HepG2 (cell line): ENCODE results near the gene CDT1. TPM values are rescaled to one million over a fixed set of nuclear protein-coding genes. Genes with fewer than 3 reads are reported as not detected.

Source experiments
- ATAC-seq: fragments of 200-7000 bp; cut with Tn5 transposase; 3 replicates; pipeline ENCODE4 v1.9.1; 2020; ENCODE audit warnings: mild to moderate bottlenecking, moderate library complexity
- BruUV-seq: library from RNA; stranded (reverse); fragments of 400-500 nt; replicated peaks from 2 replicates; lab custom pipeline; 2021; lab: Mats Ljungman, UMichigan
- CTCF ChIA-PET: fragments of 300-600 bp; formaldehyde crosslinking; extraction: SDS; loops from one replicate; lab custom pipeline; 2021; ENCODE audit warnings: low total read pairs, inconsistent platforms, low intra/inter-chr PET ratio; lab: Yijun Ruan, JAX
- POLR2A ChIA-PET: fragments of 350-600 bp; sonication (Branson Sonifier 250); formaldehyde crosslinking; loops from one replicate; lab custom pipeline; 2020; ENCODE audit warnings: antibody characterized with exemption, inconsistent platforms; lab: Yijun Ruan, JAX
- DNase-seq: peaks from one replicate; pipeline ENCODE4 v3.0.0-alpha.2; 2015; ENCODE audit warnings: low spot score
- FAIRE-seq: peaks from 3 replicates; lab custom pipeline; 2011; peaks lifted over from hg19 to GRCh38; lab: Jason Lieb, UNC
- H2AFZ ChIP-seq: one replicate; pipeline ENCODE4 v1.6.1; 2011; ENCODE audit warnings: low read length, inconsistent platforms
- H3K27ac ChIP-seq: fragments of 300-600 bp; 3 replicates; pipeline ENCODE4 v1.8.0; 2011; ENCODE audit warnings: mixed run types, mild to moderate bottlenecking, mixed read lengths, low read length, inconsistent platforms; ENCODE audit not compliant: insufficient read depth; ENCODE audit errors: extremely low read length
- H3K27me3 ChIP-seq, 2 experiments: fragments of 200-600 bp in 1 of 2; 2 replicates in 1 of 2; 3 replicates in 1 of 2; pipeline versions ENCODE4 v1.6.0 to v1.8.0; 2011; ENCODE audit warnings: low read length in 2 of 2, mild to moderate bottlenecking in 2 of 2, moderate library complexity in 2 of 2, inconsistent platforms in 1 of 2; ENCODE audit not compliant: insufficient read depth in 2 of 2, control insufficient read depth in 1 of 2
- H3K36me3 ChIP-seq, 2 experiments: fragments of 200-600 bp in 1 of 2; replicated peaks in 1 of 2; 2 replicates in 1 of 2; 3 replicates in 1 of 2; pipeline versions ENCODE4 v1.5.1 to v1.8.0; 2011; ENCODE audit warnings: low read length in 2 of 2, inconsistent platforms in 1 of 2; ENCODE audit not compliant: insufficient read depth in 2 of 2, control insufficient read depth in 1 of 2
- H3K4me1 ChIP-seq: 2 replicates; pipeline ENCODE4 v1.5.1; 2012; ENCODE audit warnings: low read length, inconsistent platforms; ENCODE audit not compliant: insufficient read depth
- H3K4me2 ChIP-seq: 2 replicates; pipeline ENCODE4 v1.6.0; 2011; ENCODE audit warnings: low read depth, low read length, inconsistent platforms
- H3K4me3 ChIP-seq, 3 experiments: fragments of 200-600 bp in 1 of 3; sonication (generic), shearing (Covaris generic) in 1 of 3; replicated peaks in 1 of 3; 2 replicates each; pipeline ENCODE4 v1.5.1; 2011 to 2016; ENCODE audit warnings: low read length in 3 of 3, inconsistent platforms in 2 of 3, low read depth in 2 of 3, mild to moderate bottlenecking in 2 of 3, control low read depth in 1 of 3, mixed read lengths in 1 of 3; ENCODE audit not compliant: insufficient read depth in 1 of 3
- H3K79me2 ChIP-seq: one replicate; pipeline ENCODE4 v1.6.1; 2011; ENCODE audit warnings: low read length, inconsistent platforms; ENCODE audit not compliant: insufficient read depth
- H3K9ac ChIP-seq: 2 replicates; pipeline ENCODE4 v1.6.0; 2011; ENCODE audit warnings: mild to moderate bottlenecking, low read depth, low read length, inconsistent platforms; ENCODE audit not compliant: insufficient read depth
- H3K9me3 ChIP-seq: 2 replicates; pipeline ENCODE4 v1.5.1; 2012; ENCODE audit warnings: mild to moderate bottlenecking, low read length
- H4K20me1 ChIP-seq: 2 replicates; pipeline ENCODE4 v1.6.0; 2011; ENCODE audit warnings: inconsistent platforms, mild to moderate bottlenecking, low read length, moderate library complexity; ENCODE audit not compliant: insufficient read depth
- AKNA ChIP-seq: sonication (generic); formaldehyde crosslinking; IDR thresholded peaks from 2 replicates; pipeline ENCODE4 v1.4.0; 2020; ENCODE audit warnings: missing genetic modification reagents, borderline replicate concordance
- ZNF530 ChIP-seq: sonication (generic); formaldehyde crosslinking; IDR thresholded peaks from 2 replicates; pipeline ENCODE4 v1.5.0; 2020; ENCODE audit warnings: low read depth, mild to moderate bottlenecking, missing genetic modification reagents
- ZNF646 ChIP-seq: sonication (generic); formaldehyde crosslinking; IDR thresholded peaks from 2 replicates; pipeline ENCODE4 v1.9.0; 2021; ENCODE audit warnings: mild to moderate bottlenecking, missing genetic modification reagents
- ZNF687 ChIP-seq: sonication (generic); formaldehyde crosslinking; IDR thresholded peaks from 2 replicates; pipeline ENCODE4 v1.5.1; 2020; ENCODE audit warnings: mild to moderate bottlenecking, missing genetic modification reagents, moderate library complexity
- ZNF770 ChIP-seq: sonication (generic); formaldehyde crosslinking; IDR thresholded peaks from 2 replicates; pipeline ENCODE4 v1.5.0; 2020; ENCODE audit warnings: mild to moderate bottlenecking, missing genetic modification reagents
- WGBS: methylation state at CpG from one replicate; pipeline ENCODE4 v1.1.6; 2017; ENCODE audit warnings: low lambda C conversion rate; 5-methylcytosine and 5-hydroxymethylcytosine counted together
- in situ Hi-C: cut with HindIII; loops from 2 replicates; pipeline ENCODE4 v1.10.0; 2017; ENCODE audit warnings: low pct_unique_long_range_greater_than_20kb; ENCODE audit not compliant: extremely low pct_ligation_motif_present
- intact Hi-C: fragments of 100-400 bp; cut with micrococcal nuclease; formaldehyde crosslinking; loops from one replicate; pipeline ENCODE4 v1.10.0; 2022; ENCODE audit not compliant: unreplicated experiment
- polyA plus RNA-seq, 8 experiments: library from polyadenylated mRNA; depleted of rRNA in 3 of 8; stranded (reverse) in 7 of 8; unstranded in 1 of 8; fragments of >200 nt; fragmentation: Illumina TruSeq in 4 of 8; extraction: Trizol in 4 of 8; gene quantifications; 2 replicates each; pipeline versions ENCODE4 v1.2.1 to v1.2.3, GENCODE V29; 2011 to 2016; ENCODE audit warnings: low read depth in 4 of 8, missing spikeins in 1 of 8, mixed read lengths in 1 of 8; ENCODE audit not compliant: insufficient read depth in 1 of 8
- total RNA-seq, 5 experiments: library from RNA; depleted of rRNA; stranded (reverse); fragments of >200 nt; fragmentation: Illumina TruSeq; extraction: Trizol; gene quantifications; 2 replicates each; pipeline ENCODE4 v1.2.3, GENCODE V29; 2016; ENCODE audit warnings: low read depth in 1 of 5

Gene CDT1
- total and polyA plus RNA-seq, 2 of the 13 experiments (the other 11 are each of a cell fraction or from before 2014, with no cell fraction given): 23.1 to 23.8 TPM

GRCh38 chr16:88789594-88789993, 14.0 kb upstream of the CDT1 start:
- 70% methylated on average over 7 of the region's 7 CpGs for WGBS
- in situ Hi-C loops: no loop called here
- TF ChIP-seq ZNF770: peak; percentile 29; the same call in 1 of the 2 replicates
- TF ChIP-seq AKNA (CRISPR knock-in tag): no peak
- TF ChIP-seq ZNF687 (CRISPR knock-in tag): 0 out of 2 replicates have a peak, but pooled peaks have one; percentile 27
- TF ChIP-seq ZNF530 (CRISPR knock-in tag): no peak
- TF ChIP-seq ZNF646 (CRISPR knock-in tag): 0 out of 2 replicates have a peak, but pooled peaks have one; percentile 32

More at GRCh38 chr16:88789594-88789993, 14.0 kb upstream of the CDT1 start:
- Histone ChIP-seq H3K4me2 (peak overlapping the region; percentile 98; the same call in 1 of the 2 replicates), H3K79me2 (no peaks in the 10 kb centered on the region), H4K20me1 (no peaks in the 10 kb centered on the region), H3K4me3 (no peak overlapping the region), H3K9ac (no peak overlapping the region), H2AFZ (no peak overlapping the region), H3K27ac (no peak overlapping the region), H3K36me3 (no peaks in the 10 kb centered on the region), H3K9me3 (no peaks in the 10 kb centered on the region), H3K4me1 (peaks cover 82% of the 10 kb centered on the region), H3K27me3 (peaks cover 1 to 5% of the 10 kb centered on the region in 2 experiments; a peak in 3 of 5 replicates)
- ATAC-seq (no peak), DNase-seq (no peak), FAIRE-seq (no peak)
- POLR2A ChIA-PET: no interaction called here
- CTCF ChIA-PET: no interaction called here
- no TSS peak for BruUV-seq
- intact Hi-C loops: no loop called here
